Activated CD8-positive, alpha-beta memory T cell treated with anti-CD3 and anti-CD28 coated beads for 24 hours (primary cell): ENCODE data around the gene ARHGEF37.
A peak's percentile ranks its signal among the peaks of the same experiment; 100 is the strongest.
"Not testable (repeated sequence)": the region's sequence is repeated elsewhere in the genome, so short reads cannot be mapped to it uniquely, and the experiment has no call there.

Experiments
- DNase-seq: peaks from one replicate; pipeline ENCODE4 v3.0.0-alpha.2; 2020

The ARHGEF37 gene

GRCh38 chr5:149651686-149652085 lies 70.4 kb downstream of the ARHGEF37 start:
- DNase-seq = no peak

- DNase-seq = no peak
These were observed 71.4 kb downstream of the ARHGEF37 start for GRCh38 chr5:149652697-149653096.

GRCh38 chr5:149654231-149654630 lies 72.9 kb downstream of the ARHGEF37 start:
- DNase-seq = no peak

GRCh38 chr5:149654883-149655505 lies 73.7 kb downstream of the ARHGEF37 start:
- DNase-seq = peak; percentile 15

- no peak for DNase-seq
These were observed 75.4 kb downstream of the ARHGEF37 start for GRCh38 chr5:149656576-149657182.

- DNase-seq = no peak
These were observed 76.0 kb downstream of the ARHGEF37 start for GRCh38 chr5:149657324-149657723.

GRCh38 chr5:149658299-149658698 lies 77.0 kb downstream of the ARHGEF37 start:
- no peak for DNase-seq

GRCh38 chr5:149664083-149664482 lies 82.8 kb downstream of the ARHGEF37 start:
- peak; percentile 1 for DNase-seq

GRCh38 chr5:149664666-149665415 lies 83.5 kb downstream of the ARHGEF37 start:
- peak; percentile 19 for DNase-seq

- DNase-seq = no peak
These were observed 84.3 kb downstream of the ARHGEF37 start for GRCh38 chr5:149665416-149666175.

- DNase-seq = no peak
These were observed 85.0 kb downstream of the ARHGEF37 start for GRCh38 chr5:149666212-149666852.

- DNase-seq = peak; percentile 61
These were observed 86.0 kb downstream of the ARHGEF37 start for GRCh38 chr5:149667084-149667828.

- DNase-seq = no peak
These were observed 86.6 kb downstream of the ARHGEF37 start for GRCh38 chr5:149667829-149668330.

GRCh38 chr5:149669273-149669672 lies 88.0 kb downstream of the ARHGEF37 start:
- DNase-seq = not testable (repeated sequence)

GRCh38 chr5:149671544-149671943 lies 90.2 kb downstream of the ARHGEF37 start:
- no peak for DNase-seq

- no peak for DNase-seq
These were observed 91.6 kb downstream of the ARHGEF37 start for GRCh38 chr5:149672701-149673476.

GRCh38 chr5:149674686-149675085 lies 93.4 kb downstream of the ARHGEF37 start:
- DNase-seq = no peak

GRCh38 chr5:149675610-149676201 lies 94.4 kb downstream of the ARHGEF37 start:
- DNase-seq = no peak

- no peak for DNase-seq
These were observed 96.4 kb downstream of the ARHGEF37 start for GRCh38 chr5:149677731-149678130.
